ENCODE data around the gene HLA-DRB5.

DNA sequence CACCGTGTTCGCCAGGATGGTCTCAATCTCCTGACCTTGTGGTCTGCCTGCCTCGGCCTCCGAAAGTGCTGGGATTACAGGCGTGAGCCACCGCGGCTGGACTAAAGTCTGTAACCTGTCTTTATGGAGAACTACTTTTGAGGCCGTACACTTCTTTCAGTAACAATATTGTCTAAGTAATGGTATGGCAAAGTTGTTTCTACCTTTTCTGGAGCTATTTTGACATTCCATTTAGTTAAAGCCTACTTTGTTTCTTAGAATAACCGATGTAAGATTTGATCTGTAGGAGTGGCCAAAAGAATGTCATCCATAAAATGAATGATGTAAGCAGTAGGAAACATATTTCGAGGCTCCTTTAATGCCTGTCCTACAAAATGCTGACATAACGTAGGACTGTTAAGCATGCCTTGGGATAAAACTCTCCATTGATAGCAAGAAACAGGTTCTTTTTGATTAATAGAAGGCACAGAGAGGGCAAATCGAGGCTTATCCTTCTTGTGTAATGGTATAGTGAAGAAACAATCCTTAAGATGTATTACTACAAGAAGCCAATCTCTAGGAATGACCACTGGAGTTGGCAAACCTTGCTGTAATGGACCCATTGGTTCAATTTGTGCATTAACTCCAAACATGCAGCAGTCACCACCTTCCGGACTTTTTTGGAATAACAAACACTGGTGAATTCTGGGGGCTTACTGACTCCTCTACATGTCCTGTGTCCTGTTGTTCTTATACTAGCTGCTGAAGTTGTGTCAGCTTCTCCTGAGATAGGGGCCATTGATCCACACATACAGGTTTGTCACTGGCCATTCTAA lies 54.5 kb downstream of the HLA-DRB5 start:
- TF ChIP-seq, protein P1, sequence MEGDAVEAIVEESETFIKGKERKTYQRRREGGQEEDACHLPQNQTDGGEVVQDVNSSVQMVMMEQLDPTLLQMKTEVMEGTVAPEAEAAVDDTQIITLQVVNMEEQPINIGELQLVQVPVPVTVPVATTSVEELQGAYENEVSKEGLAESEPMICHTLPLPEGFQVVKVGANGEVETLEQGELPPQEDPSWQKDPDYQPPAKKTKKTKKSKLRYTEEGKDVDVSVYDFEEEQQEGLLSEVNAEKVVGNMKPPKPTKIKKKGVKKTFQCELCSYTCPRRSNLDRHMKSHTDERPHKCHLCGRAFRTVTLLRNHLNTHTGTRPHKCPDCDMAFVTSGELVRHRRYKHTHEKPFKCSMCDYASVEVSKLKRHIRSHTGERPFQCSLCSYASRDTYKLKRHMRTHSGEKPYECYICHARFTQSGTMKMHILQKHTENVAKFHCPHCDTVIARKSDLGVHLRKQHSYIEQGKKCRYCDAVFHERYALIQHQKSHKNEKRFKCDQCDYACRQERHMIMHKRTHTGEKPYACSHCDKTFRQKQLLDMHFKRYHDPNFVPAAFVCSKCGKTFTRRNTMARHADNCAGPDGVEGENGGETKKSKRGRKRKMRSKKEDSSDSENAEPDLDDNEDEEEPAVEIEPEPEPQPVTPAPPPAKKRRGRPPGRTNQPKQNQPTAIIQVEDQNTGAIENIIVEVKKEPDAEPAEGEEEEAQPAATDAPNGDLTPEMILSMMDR (IDR thresholded peaks at IDR 0.05): no peak
- TF ChIP-seq POLR2AphosphoS5 (IDR thresholded peaks at IDR 0.05; ENCODE audit: insufficient read depth in 1 of 2, low read depth in 1 of 2) (no peak), POLR2A (IDR thresholded peaks at IDR 0.05) (no peak)
